ENCODE data around the gene SLC38A9. TPM values are rescaled to one million over a fixed set of nuclear protein-coding genes. Genes with fewer than 3 reads are reported as not detected.

The SLC38A9 gene, protein sequence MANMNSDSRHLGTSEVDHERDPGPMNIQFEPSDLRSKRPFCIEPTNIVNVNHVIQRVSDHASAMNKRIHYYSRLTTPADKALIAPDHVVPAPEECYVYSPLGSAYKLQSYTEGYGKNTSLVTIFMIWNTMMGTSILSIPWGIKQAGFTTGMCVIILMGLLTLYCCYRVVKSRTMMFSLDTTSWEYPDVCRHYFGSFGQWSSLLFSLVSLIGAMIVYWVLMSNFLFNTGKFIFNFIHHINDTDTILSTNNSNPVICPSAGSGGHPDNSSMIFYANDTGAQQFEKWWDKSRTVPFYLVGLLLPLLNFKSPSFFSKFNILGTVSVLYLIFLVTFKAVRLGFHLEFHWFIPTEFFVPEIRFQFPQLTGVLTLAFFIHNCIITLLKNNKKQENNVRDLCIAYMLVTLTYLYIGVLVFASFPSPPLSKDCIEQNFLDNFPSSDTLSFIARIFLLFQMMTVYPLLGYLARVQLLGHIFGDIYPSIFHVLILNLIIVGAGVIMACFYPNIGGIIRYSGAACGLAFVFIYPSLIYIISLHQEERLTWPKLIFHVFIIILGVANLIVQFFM
- 15.3 and 34.4 TPM in 2 replicates for total RNA-seq

DNA sequence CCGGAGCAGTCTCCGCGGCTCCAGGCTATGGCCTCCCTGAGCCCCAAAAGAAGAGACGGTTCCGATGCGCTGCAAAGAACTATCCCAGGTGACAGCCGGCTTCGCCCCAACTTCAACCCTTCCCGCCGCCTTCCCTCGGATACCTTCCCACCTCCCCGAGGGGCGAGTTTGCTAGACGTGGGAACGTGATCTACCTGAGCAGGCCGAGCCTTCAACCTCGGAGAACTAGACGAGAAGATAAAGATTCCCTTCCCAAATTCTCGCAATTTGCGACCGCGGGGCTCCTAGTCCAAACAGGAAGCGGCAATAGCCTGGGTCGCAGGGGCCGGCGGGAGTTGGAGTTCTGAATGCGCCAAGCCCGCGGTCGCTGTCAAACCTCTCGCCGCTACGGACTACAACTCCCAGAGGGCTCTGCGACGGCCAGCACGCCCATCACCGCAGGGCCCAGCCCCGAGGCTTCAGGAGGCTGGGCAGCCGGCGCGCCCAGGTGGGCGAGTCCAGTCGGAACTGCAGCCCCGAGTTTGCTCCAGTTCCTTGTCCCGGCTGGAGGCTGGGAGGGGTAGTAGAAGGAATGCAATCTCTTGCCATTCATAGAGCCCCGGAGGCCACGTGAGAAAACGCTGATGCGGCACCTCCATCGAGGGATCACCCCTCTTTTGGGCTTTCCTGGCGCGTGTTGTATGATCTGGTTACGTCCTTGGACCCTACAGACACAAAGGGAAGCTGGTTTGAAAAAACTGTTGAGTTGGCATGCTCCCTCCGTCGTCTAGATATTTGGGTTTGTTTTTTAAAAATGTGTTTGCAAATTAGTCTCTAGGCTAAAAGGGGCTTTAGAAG, at the start of gene SLC38A9:
Gene SLC38A9, minus strand, starts transcription at position 302 of the 837 bp plus-strand sequence. CDS start 14,366 bp downstream, outside the sequence.

DNA sequence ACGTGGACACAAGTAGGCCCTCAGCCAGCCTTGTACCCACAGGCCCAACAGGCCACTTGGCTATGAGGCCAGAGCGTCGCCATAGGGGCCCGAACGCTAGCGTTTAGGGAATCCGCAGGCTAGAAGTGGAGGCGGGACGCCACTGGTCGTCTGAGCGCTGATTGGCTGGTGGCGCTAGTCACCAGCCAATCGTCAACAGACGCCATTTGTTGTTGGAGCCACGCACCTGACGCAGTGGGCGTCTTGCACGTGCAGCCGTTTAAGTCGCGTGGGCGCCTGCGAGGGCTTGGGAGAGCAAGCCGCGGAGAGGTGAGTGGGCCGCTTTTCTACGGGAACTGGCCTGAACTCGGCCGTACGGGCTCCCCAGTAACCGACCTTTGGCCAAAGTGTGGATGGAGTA, 25.7 kb upstream of the SLC38A9 start, which contains the start of gene DDX4:
Gene DDX4, plus strand, starts transcription at position 269 of the 400 bp plus-strand sequence. CDS start 903 bp downstream, outside the sequence.

Other genes starting within 250 kb of the SLC38A9 start
- 40.6 and 44.9 TPM in 2 replicates for gene PLPP1, start 177.4 kb downstream of the SLC38A9 start, total RNA-seq
- not detected in 2 replicates for gene DDX4, start 25.7 kb upstream of the SLC38A9 start, total RNA-seq
- gene IL31RA, start 139.0 kb upstream of the SLC38A9 start, total RNA-seq: 0.53 and 1.4 TPM in 2 replicates

All from mammary microvascular endothelial cell (primary cell).